Thoracic aorta (tissue), 2 donors: ENCODE data around the gene STK39. TPM values are rescaled to one million over a fixed set of nuclear protein-coding genes. Genes with fewer than 3 reads are reported as not detected.

ENCODE experiments used
- ATAC-seq: fragments of 150-250 bp; one replicate; pipeline ENCODE4 v1.8.0; 2017; ENCODE audit warnings: low read depth; ENCODE audit not compliant: insufficient number of reproducible peaks, low FRiP score
- DNase-seq: peaks from one replicate; pipeline ENCODE4 v3.0.0-alpha.2; 2020; ENCODE audit warnings: low spot score
- H3K27ac ChIP-seq, 2 donors: fragments of 200-600 bp; sonication (generic); 1 replicate in 1 of 2; 2 replicates in 1 of 2; pipeline ENCODE4 v1.5.1; 2016; ENCODE audit warnings: mild to moderate bottlenecking in 2 of 2, moderate library complexity in 2 of 2
- H3K27me3 ChIP-seq: fragments of 200-600 bp; sonication (generic); replicated peaks from 2 replicates; pipeline ENCODE4 v1.6.0; 2016; ENCODE audit warnings: mild to moderate bottlenecking; ENCODE audit not compliant: insufficient read depth
- H3K36me3 ChIP-seq: fragments of 200-600 bp; sonication (generic); one replicate; pipeline ENCODE4 v1.5.1; 2016
- H3K4me1 ChIP-seq, 2 donors: fragments of 200-600 bp; sonication (generic); 1 replicate in 1 of 2; 2 replicates in 1 of 2; pipeline versions ENCODE4 v1.5.1 to v1.6.0; 2016; ENCODE audit warnings: low read depth in 2 of 2, mild to moderate bottlenecking in 1 of 2; ENCODE audit not compliant: control insufficient read depth in 1 of 2
- H3K4me3 ChIP-seq: fragments of 200-600 bp; sonication (generic); 2 replicates; pipeline ENCODE4 v1.5.1; 2016; ENCODE audit warnings: mild to moderate bottlenecking
- H3K9me3 ChIP-seq: fragments of 200-600 bp; sonication (generic); 2 replicates; pipeline ENCODE4 v1.5.1; 2016
- total RNA-seq, 2 donors: library from RNA; depleted of rRNA; stranded (reverse); fragments of >200 nt; gene quantifications; one replicate each; pipeline versions ENCODE4 v1.1.0 to v1.2.3, GENCODE V29; 2016
- TF ChIP-seq, protein P1 (sequence below): fragments of 200-600 bp; sonication (generic); IDR thresholded peaks from one replicate; pipeline ENCODE4 v1.5.1; 2019; ENCODE audit warnings: antibody characterized with exemption

The STK39 gene
- total RNA-seq, 2 donors from 2014 or later, result 11.5 to 18.5 TPM

DNA sequence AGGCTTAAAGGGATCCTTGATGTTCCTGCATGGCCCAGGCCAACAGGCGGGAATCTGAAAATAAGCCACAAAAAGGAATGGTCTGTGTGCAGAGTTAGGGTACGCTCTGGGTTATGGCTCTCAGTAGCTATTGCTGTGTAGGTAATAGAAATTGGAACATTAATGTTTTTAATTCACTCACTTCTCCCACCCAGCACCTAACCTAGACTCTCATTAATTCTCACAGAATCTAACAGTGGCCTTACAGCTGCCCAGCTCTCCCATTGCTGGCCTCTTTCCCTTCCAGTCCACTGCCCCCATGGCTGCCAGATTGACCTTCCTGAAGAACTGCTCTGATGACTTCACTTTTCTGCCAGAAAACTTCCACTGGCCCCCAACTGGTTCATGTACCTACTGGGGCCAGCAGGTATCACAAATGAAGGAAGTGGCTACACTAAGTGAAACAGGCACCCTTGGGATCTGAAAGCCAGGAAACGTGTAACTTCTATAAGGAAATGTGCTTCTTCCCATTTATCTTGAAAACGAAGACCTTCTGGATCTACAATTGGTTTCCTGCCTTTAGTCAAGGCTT, 315.2 kb downstream of the STK39 start:
- no peak overlapping the region for H3K4me3 ChIP-seq
- no peaks in the 10 kb centered on the region for H3K9me3 ChIP-seq
- TF ChIP-seq, protein P1, sequence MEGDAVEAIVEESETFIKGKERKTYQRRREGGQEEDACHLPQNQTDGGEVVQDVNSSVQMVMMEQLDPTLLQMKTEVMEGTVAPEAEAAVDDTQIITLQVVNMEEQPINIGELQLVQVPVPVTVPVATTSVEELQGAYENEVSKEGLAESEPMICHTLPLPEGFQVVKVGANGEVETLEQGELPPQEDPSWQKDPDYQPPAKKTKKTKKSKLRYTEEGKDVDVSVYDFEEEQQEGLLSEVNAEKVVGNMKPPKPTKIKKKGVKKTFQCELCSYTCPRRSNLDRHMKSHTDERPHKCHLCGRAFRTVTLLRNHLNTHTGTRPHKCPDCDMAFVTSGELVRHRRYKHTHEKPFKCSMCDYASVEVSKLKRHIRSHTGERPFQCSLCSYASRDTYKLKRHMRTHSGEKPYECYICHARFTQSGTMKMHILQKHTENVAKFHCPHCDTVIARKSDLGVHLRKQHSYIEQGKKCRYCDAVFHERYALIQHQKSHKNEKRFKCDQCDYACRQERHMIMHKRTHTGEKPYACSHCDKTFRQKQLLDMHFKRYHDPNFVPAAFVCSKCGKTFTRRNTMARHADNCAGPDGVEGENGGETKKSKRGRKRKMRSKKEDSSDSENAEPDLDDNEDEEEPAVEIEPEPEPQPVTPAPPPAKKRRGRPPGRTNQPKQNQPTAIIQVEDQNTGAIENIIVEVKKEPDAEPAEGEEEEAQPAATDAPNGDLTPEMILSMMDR, result no peak
- H3K4me1 ChIP-seq, result no peaks in the 10 kb centered on the region
- no peaks in the 10 kb centered on the region for H3K36me3 ChIP-seq
- ATAC-seq (no peak), DNase-seq (no peak)
- H3K27ac ChIP-seq, result no peak overlapping the region
- H3K27me3 ChIP-seq, result no peaks in the 10 kb centered on the region

DNA sequence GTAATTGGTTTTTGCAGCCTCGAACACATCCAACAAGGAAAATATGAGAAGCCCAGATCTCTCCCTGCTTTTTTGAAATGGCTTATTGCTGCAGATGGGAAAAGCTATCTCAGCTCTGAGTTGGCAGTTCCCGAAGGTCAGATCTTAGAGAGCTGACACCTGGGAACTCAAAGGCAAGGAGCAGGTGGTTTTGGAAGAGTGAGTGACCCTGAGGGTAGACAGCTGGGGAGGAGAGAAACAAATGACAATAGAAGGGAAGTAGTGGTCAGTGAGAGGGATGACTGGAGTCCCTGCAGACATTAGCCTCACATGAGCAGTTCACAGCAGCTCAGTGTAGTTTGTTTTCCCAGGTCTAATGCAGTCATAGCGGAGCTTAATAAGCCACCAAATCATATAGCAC, 317.9 kb downstream of the STK39 start:
- no peaks in the 10 kb centered on the region for H3K27me3 ChIP-seq
- no peaks in the 10 kb centered on the region for H3K4me1 ChIP-seq
- no peaks in the 10 kb centered on the region for H3K36me3 ChIP-seq
- ATAC-seq (no peak), DNase-seq (no peak)
- no peak overlapping the region for H3K4me3 ChIP-seq
- H3K9me3 ChIP-seq, result no peaks in the 10 kb centered on the region
- TF ChIP-seq, protein P1, result no peak
- H3K27ac ChIP-seq, result no peak overlapping the region

DNA sequence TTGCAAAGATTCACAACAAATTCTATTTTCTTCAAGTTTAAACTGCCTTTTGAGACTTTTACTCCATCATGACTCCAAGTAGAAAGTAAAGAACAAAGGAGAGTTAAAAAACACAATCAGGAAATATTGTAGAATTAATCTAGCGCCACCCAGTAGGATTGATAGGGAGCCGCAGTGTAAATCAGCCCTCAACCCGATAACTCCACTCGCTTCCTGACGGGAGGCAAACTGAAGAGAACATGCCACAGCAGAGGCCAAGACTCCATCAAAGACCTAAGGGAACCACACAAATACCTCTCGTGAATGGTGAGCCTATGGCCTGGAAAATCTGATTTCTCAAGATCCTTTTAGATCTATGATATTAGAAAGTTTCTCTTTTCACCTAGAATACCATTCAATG, 319.0 kb downstream of the STK39 start:
- ATAC-seq, result no peak
- TF ChIP-seq, protein P1, result no peak
- DNase-seq, result no peak
- Histone ChIP-seq H3K36me3 (no peaks in the 10 kb centered on the region), H3K9me3 (no peaks in the 10 kb centered on the region), H3K27me3 (no peaks in the 10 kb centered on the region), H3K4me3 (no peak overlapping the region), H3K4me1 (no peaks in the 10 kb centered on the region), H3K27ac (no peak overlapping the region)

DNA sequence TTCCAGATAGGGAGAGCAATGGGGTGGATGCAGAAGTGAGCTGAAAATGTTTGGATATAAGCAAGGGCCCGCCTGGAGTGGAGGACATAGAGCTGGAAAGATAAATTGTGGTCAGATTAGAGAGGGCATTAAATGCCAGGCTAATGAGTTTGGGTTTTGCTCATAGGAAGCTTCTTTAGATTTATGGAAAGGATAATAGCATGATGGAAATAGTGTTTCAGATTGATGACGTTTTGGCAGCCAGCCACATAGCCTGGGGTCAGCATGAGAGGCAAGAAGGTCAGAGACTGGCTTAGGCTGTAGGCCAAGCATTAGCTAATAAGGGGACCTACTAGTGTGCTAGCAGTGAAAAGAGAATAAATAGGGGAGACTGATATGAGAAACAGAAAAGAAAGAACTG, 321.6 kb downstream of the STK39 start:
- DNase-seq (no peak), ATAC-seq (no peak)
- Histone ChIP-seq H3K36me3 (no peaks in the 10 kb centered on the region), H3K27ac (no peak overlapping the region), H3K9me3 (no peaks in the 10 kb centered on the region), H3K4me3 (no peak overlapping the region), H3K27me3 (no peaks in the 10 kb centered on the region), H3K4me1 (no peaks in the 10 kb centered on the region)
- TF ChIP-seq, protein P1, result no peak

DNA sequence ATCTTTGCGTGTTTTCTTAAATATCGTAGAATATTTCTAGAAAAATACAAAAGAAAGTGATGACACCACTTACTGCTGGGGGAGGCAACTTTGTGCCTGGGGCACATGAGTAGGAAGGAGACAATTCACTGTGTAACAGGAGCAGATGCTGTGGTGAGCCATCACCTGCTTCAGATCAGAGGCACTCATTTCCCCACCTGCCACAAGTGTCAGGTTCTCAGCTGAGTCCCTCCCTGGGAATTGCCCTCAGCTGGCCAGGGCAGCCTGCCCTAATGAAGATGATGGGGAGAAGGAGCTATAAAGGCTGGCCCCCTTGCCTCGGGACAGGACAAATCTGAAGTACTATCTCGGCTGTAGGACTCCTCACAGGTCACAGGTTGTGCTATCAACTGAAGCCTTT, 322.8 kb downstream of the STK39 start:
- TF ChIP-seq, protein P1, result no peak
- no peaks in the 10 kb centered on the region for H3K27me3 ChIP-seq
- H3K4me3 ChIP-seq, result no peak overlapping the region
- DNase-seq (no peak), ATAC-seq (no peak)
- no peak overlapping the region for H3K27ac ChIP-seq
- H3K36me3 ChIP-seq, result no peaks in the 10 kb centered on the region
- no peaks in the 10 kb centered on the region for H3K4me1 ChIP-seq
- H3K9me3 ChIP-seq, result no peaks in the 10 kb centered on the region
